K562 (cell line): ENCODE results near the gene RAD51D. TPM values are rescaled to one million over a fixed set of nuclear protein-coding genes. Genes with fewer than 3 reads are reported as not detected.

Experiments
- ATAC-seq: fragments of 200-7000 bp; cut with Tn5 transposase; 3 replicates; pipeline ENCODE4 v1.9.1; 2020; ENCODE audit warnings: moderate library complexity
- BruUV-seq: library from RNA; stranded (reverse); fragments of 400-500 nt; replicated peaks from 2 replicates; lab custom pipeline; 2021; lab: Mats Ljungman, UMichigan
- CTCF ChIA-PET: fragments of 300-600 bp; formaldehyde crosslinking; extraction: SDS; loops from one replicate; lab custom pipeline; 2021; ENCODE audit warnings: low intra/inter-chr PET ratio; lab: Yijun Ruan, JAX
- POLR2A ChIA-PET: fragments of 300-600, 350-650 bp; sonication (Branson Sonifier 250); formaldehyde crosslinking; extraction: SDS; loops from one replicate; lab custom pipeline; 2021; ENCODE audit warnings: antibody characterized with exemption, inconsistent platforms; lab: Yijun Ruan, JAX
- DNase-seq, 4 experiments: peaks; one replicate each; pipeline versions ENCODE4 v3.0.0 to v3.0.0-alpha.2; 2011 to 2018; ENCODE audit warnings: low spot score in 3 of 4, mixed read lengths in 3 of 4; ENCODE audit errors: extremely low read depth in 1 of 4
- FAIRE-seq: peaks from 2 replicates; lab custom pipeline; 2011; peaks lifted over from hg19 to GRCh38; lab: Jason Lieb, UNC
- H2AFZ ChIP-seq: 2 replicates; pipeline ENCODE4 v1.6.0; 2011; ENCODE audit warnings: low read depth, low read length, control low read depth, inconsistent platforms
- H3K27ac ChIP-seq: fragments of 200-600 bp; 3 replicates; pipeline ENCODE4 v1.8.0; 2011; ENCODE audit warnings: low read depth, mild to moderate bottlenecking, control low read depth, inconsistent platforms, low read length, moderate library complexity, mixed read lengths; ENCODE audit errors: extremely low read depth
- H3K27me3 ChIP-seq, 2 experiments: fragments of 300-600 bp in 1 of 2; 2 replicates in 1 of 2; 3 replicates in 1 of 2; pipeline versions ENCODE4 v1.6.0 to v1.8.0; 2011; ENCODE audit warnings: inconsistent platforms in 2 of 2, low read length in 2 of 2, mild to moderate bottlenecking in 1 of 2, mixed read lengths in 1 of 2, moderate library complexity in 1 of 2; ENCODE audit not compliant: control insufficient read depth in 2 of 2, insufficient read depth in 2 of 2
- H3K36me3 ChIP-seq: fragments of 300-600 bp; 3 replicates; pipeline ENCODE4 v1.8.0; 2011; ENCODE audit warnings: mild to moderate bottlenecking, low read length, inconsistent platforms; ENCODE audit not compliant: control insufficient read depth, insufficient read depth
- H3K4me1 ChIP-seq, 2 experiments: fragments of 200-600 bp in 1 of 2; replicated peaks in 1 of 2; 2 replicates in 1 of 2; 3 replicates in 1 of 2; pipeline versions ENCODE4 v1.5.1 to v1.8.0; 2011; ENCODE audit warnings: inconsistent platforms in 2 of 2, low read length in 2 of 2, mild to moderate bottlenecking in 1 of 2, mixed read lengths in 1 of 2, moderate library complexity in 1 of 2; ENCODE audit not compliant: control insufficient read depth in 2 of 2, insufficient read depth in 2 of 2
- H3K4me2 ChIP-seq: 2 replicates; pipeline ENCODE4 v1.6.1; 2011; ENCODE audit warnings: low read length, control low read depth, inconsistent platforms, mixed read lengths; ENCODE audit not compliant: insufficient read depth
- H3K4me3 ChIP-seq: fragments of 200-600 bp; sonication (generic), shearing (Covaris generic); 2 replicates; pipeline ENCODE4 v1.5.1; 2016; ENCODE audit warnings: control low read depth, inconsistent platforms
- H3K79me2 ChIP-seq: fragments of 200-600 bp; 3 replicates; pipeline ENCODE4 v1.8.0; 2011; ENCODE audit warnings: low read length, inconsistent platforms; ENCODE audit not compliant: control insufficient read depth, insufficient read depth
- H3K9ac ChIP-seq, 2 experiments: 2 replicates each; pipeline versions ENCODE4 v1.6.0 to v1.6.1; 2011; ENCODE audit warnings: low read depth in 2 of 2, low read length in 2 of 2, control low read depth in 1 of 2, inconsistent platforms in 1 of 2, mild to moderate bottlenecking in 1 of 2, mixed read lengths in 1 of 2; ENCODE audit not compliant: insufficient read depth in 1 of 2
- H3K9me1 ChIP-seq: one replicate; pipeline ENCODE4 v1.6.0; 2011; ENCODE audit warnings: inconsistent platforms, mild to moderate bottlenecking, low read length, moderate library complexity; ENCODE audit not compliant: control insufficient read depth, insufficient read depth
- H3K9me3 ChIP-seq: replicated peaks from 2 replicates; pipeline ENCODE4 v1.5.1; 2011; ENCODE audit warnings: low read depth, low read length, inconsistent platforms; ENCODE audit not compliant: control insufficient read depth, insufficient read depth
- H4K20me1 ChIP-seq: replicated peaks from 2 replicates; pipeline ENCODE4 v1.6.1; 2011; ENCODE audit warnings: low read length, inconsistent platforms, mixed read lengths; ENCODE audit not compliant: control insufficient read depth, insufficient read depth
- ATF2 ChIP-seq: sonication (generic); formaldehyde crosslinking; IDR thresholded peaks from 2 replicates; pipeline ENCODE4 v1.8.1; 2022; ENCODE audit warnings: missing genetic modification reagents
- FOXJ2 ChIP-seq: fragments of 200-800 bp; sonication (Bioruptor generic); IDR thresholded peaks from 2 replicates; pipeline ENCODE4 v1.6.1; 2016; ENCODE audit warnings: missing genetic modification characterization, missing compliant biosample characterization
- GATAD2A ChIP-seq: fragments of 450-650 bp; IDR thresholded peaks from 2 replicates; pipeline ENCODE4 v1.6.1; 2017
- JUNB ChIP-seq: fragments of 450-650 bp; formaldehyde crosslinking; conservative IDR thresholded peaks from 2 replicates; pipeline ENCODE4 v1.4.0; 2020; ENCODE audit warnings: mild to moderate bottlenecking
- JUND ChIP-seq, 2 experiments: IDR thresholded peaks; 2 replicates in 1 of 2; 3 replicates in 1 of 2; pipeline ENCODE4 v1.6.1; 2011; ENCODE audit warnings: borderline replicate concordance in 2 of 2, low read depth in 2 of 2, low read length in 2 of 2, improper control_type of control experiment in 1 of 2, missing biosample characterization in 1 of 2, missing genetic modification characterization in 1 of 2, missing genetic modification reagents in 1 of 2
- KLF1 ChIP-seq: fragments of 450-650 bp; IDR thresholded peaks from 2 replicates; pipeline ENCODE4 v1.6.1; 2016; ENCODE audit warnings: missing genetic modification characterization, missing compliant biosample characterization
- MTA1 ChIP-seq: fragments of 450-650 bp; IDR thresholded peaks from 2 replicates; pipeline ENCODE4 v1.6.1; 2017; ENCODE audit warnings: borderline replicate concordance
- RNF2 ChIP-seq: sonication (generic); IDR thresholded peaks from 2 replicates; pipeline ENCODE4 v1.6.1; 2016
- SIN3A ChIP-seq, 2 experiments: fragments of 150-350 bp in 1 of 2; IDR thresholded peaks; 2 replicates each; pipeline ENCODE4 v1.6.1; 2011 to 2016; ENCODE audit warnings: borderline replicate concordance in 2 of 2, low read depth in 2 of 2, low read length in 2 of 2, mild to moderate bottlenecking in 2 of 2, moderate library complexity in 2 of 2; ENCODE audit not compliant: control insufficient read depth in 1 of 2
- TCF15 ChIP-seq: fragments of 250-450 bp; sonication (Bioruptor Pico); IDR thresholded peaks from 2 replicates; pipeline ENCODE4 v1.8.0; 2022; ENCODE audit warnings: moderate library complexity, mild to moderate bottlenecking, inconsistent platforms
- THRAP3 ChIP-seq: fragments of 450-650 bp; IDR thresholded peaks from 2 replicates; pipeline ENCODE4 v1.6.1; 2016; ENCODE audit warnings: mild to moderate bottlenecking, inconsistent platforms, borderline replicate concordance
- U2AF1 ChIP-seq: fragments of 200-400 bp; formaldehyde crosslinking; optimal IDR thresholded peaks from 2 replicates; pipeline ENCODE3; 2017; ENCODE audit warnings: mild to moderate bottlenecking, low read depth, low read length, moderate library complexity
- ZBTB34 ChIP-seq: fragments of 250-450 bp; sonication (Bioruptor Pico); IDR thresholded peaks from 2 replicates; pipeline ENCODE4 v1.8.0; 2021; ENCODE audit warnings: mild to moderate bottlenecking, moderate library complexity
- ZFP36 ChIP-seq: fragments of 150-350 bp; IDR thresholded peaks from 2 replicates; pipeline ENCODE4 v1.6.1; 2018; ENCODE audit warnings: low read length, low read depth; ENCODE audit not compliant: partially characterized antibody
- ZFPM2 ChIP-seq: fragments of 250-450 bp; sonication (Bioruptor Pico); IDR thresholded peaks from 2 replicates; pipeline ENCODE4 v1.5.1; 2022; ENCODE audit warnings: mild to moderate bottlenecking
- ZNF124 ChIP-seq: sonication (generic); formaldehyde crosslinking; IDR thresholded peaks from 2 replicates; pipeline ENCODE4 v1.8.1; 2022; ENCODE audit warnings: missing genetic modification reagents
- WGBS: fragments of 100-300 bp; shearing (Covaris generic); methylation state at CpG from one replicate; pipeline ENCODE4 v1.1.6; 2016; ENCODE audit warnings: low coverage, mixed read lengths; ENCODE audit not compliant: insufficient coverage; ENCODE audit errors: missing lambda C conversion rate; 5-methylcytosine and 5-hydroxymethylcytosine counted together
- in situ Hi-C: fragments of 300-500 bp; cut with MboI; formaldehyde crosslinking; loops from 4 replicates; pipeline ENCODE4 v1.15.0; 2018; ENCODE audit warnings: inconsistent platforms, mixed read lengths
- intact Hi-C: fragments of 100-400 bp; cut with micrococcal nuclease; formaldehyde crosslinking; loops from 2 replicates; pipeline ENCODE4 v1.14.2; 2022
- polyA plus RNA-seq, 8 experiments: library from polyadenylated mRNA; depleted of rRNA in 4 of 8; stranded (reverse) in 5 of 8; unstranded in 3 of 8; fragments of >200 nt; fragmentation: Nextera tagmentation in 2 of 8; fragmentation: Illumina TruSeq in 1 of 8; extraction: Ambion mirVana in 2 of 8; extraction: Trizol in 1 of 8; gene quantifications; 2 replicates each; pipeline versions ENCODE4 v1.2.1 to v1.2.3, GENCODE V29; 2011 to 2014; ENCODE audit warnings: inconsistent platforms in 1 of 8, missing spikeins in 1 of 8
- total RNA-seq, 7 experiments: library from RNA; depleted of rRNA in 6 of 7; stranded (reverse); fragments of >200 nt in 6 of 7; fragmentation: Illumina TruSeq in 2 of 7; extraction: Trizol in 2 of 7; gene quantifications; 2 replicates each; pipeline versions ENCODE4 v1.2.1 to v1.2.3, GENCODE V29; 2011 to 2021; ENCODE audit warnings: low replicate concordance in 1 of 7

RAD51D gene
- total and polyA plus RNA-seq, 9 of the 15 experiments (the other 6 are each of a cell fraction or from before 2014, with no cell fraction given) = 2.2 to 16.9 (median 8.7) TPM

- ATAC-seq (peak; percentile 94), DNase-seq (peak; percentile 88 to 95 (median 92)), FAIRE-seq (peak; percentile 78)
- H3K9me1 ChIP-seq = no peaks in the 10 kb centered on the region
- TSS peak; percentile 77 for BruUV-seq
- H3K9ac ChIP-seq = peak within 1 kb of the TSS; percentile 84 to 98
- peaks cover 32% of the 10 kb centered on the region for H3K79me2 ChIP-seq
- ChIA-PET CTCF (interaction anchor here (0.6 to 1.4 kb wide), 3 partner anchors 144 to 471 kb away, joined by 3 to 5 read pairs (median 3); no protein-coding TSS in a partner anchor), POLR2A (interaction anchor here (0.6 to 1.2 kb wide), 5 partner anchors 7 to 667 kb away, joined by 3 to 4 read pairs (median 3); no protein-coding TSS in a partner anchor)
- peak within 1 kb of the TSS; percentile 70 for H3K27ac ChIP-seq
- H3K4me2 ChIP-seq = peak within 1 kb of the TSS; percentile 96
- H3K4me3 ChIP-seq = peak within 1 kb of the TSS; percentile 91
- in situ Hi-C loops = loop anchor here (10.0 kb wide), 1 partner anchor 603 kb away; no protein-coding TSS in a partner anchor
- H2AFZ ChIP-seq = peak within 1 kb of the TSS; percentile 87
- intact Hi-C loops = loop anchor here (10.0 kb wide), 1 partner anchor 393 kb away; the partner anchor contains the start of gene SLFN12L
- H3K4me1 ChIP-seq = peaks cover 0 to 15% of the 10 kb centered on the region in 2 experiments; a peak in 3 of 5 replicates
- no peaks in the 10 kb centered on the region for H3K9me3 ChIP-seq
- 0 out of 5 replicates have a peak, but pooled peaks cover 0 to 2% of the 10 kb centered on the region in 2 experiments for H3K27me3 ChIP-seq
- H4K20me1 ChIP-seq = 0 out of 2 replicates have a peak, but pooled peaks cover 4% of the 10 kb centered on the region
- 1% methylated on average over 51 of the region's 65 CpGs for WGBS
- H3K36me3 ChIP-seq = peaks cover 39% of the 10 kb centered on the region
- TF ChIP-seq FOXJ2 (tag) (no peak), ATF2 (CRISPR knock-in tag) (no peak), ZNF124 (CRISPR knock-in tag) (no peak), KLF1 (tag) (peak; percentile 64; the same call in 1 of the 2 replicates), ZBTB34 (CRISPR knock-in tag) (no peak), THRAP3 (no peak), GATAD2A (0 out of 2 replicates have a peak, but pooled peaks have one; percentile 23), RNF2 (no peak), MTA1 (no peak), JUNB (CRISPR knock-in tag) (no peak), ZFPM2 (no peak), SIN3A (IDR thresholded peaks at IDR 0.05; ENCODE audit: borderline replicate concordance in 2 of 2, control insufficient read depth in 1 of 2, low read depth in 2 of 2, low read length in 2 of 2) (peak; percentile 97 to 100), U2AF1 (peak; percentile 91), JUND (IDR thresholded peaks at IDR 0.05; ENCODE audit: borderline replicate concordance, low read depth, low read length) (peak; percentile 57; the same call in 1 of the 2 replicates), JUND (tag; IDR thresholded peaks at IDR 0.05; ENCODE audit: borderline replicate concordance, low read depth, low read length) (no peak), TCF15 (CRISPR knock-in tag) (no peak), ZFP36 (no peak)
Observed at GRCh38 chr17:35141681-35142466, 22.2 kb upstream of the RAD51D start, which contains the start of gene NLE1. Gene NLE1 (minus strand): TSS chr17:35142303. CDS start chr17:35142275, 28 bp downstream.
